Measurements from ENCODE around the gene SPOCK1. TPM values are rescaled to one million over a fixed set of nuclear protein-coding genes. Genes with fewer than 3 reads are reported as not detected.

The SPOCK1 gene
- total RNA-seq, 4 donors from 2014 or later, result 1.1 to 6.4 (median 4.2) TPM; not detected in 1

DNA sequence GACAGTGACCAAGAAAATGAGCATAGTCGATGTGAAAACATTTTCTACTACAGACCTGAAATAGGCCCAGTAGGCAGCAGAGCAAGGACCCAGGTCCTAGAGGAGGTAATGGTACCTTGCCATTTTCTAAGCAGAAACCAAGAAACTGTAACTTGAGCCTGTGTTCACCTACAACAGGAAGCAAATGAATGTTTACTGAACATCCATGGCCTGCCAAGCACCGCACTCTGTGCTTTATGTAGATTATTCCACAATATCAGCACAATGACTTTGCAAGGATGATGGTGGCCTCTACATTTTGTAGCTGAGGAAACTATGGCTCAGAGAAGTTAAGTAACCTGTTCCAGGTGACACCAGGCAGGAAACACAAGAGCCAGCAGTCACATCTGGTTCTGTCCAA, 215.3 kb downstream of the SPOCK1 start:
- TF ChIP-seq CTCF (IDR thresholded peaks at IDR 0.05) (no peak), POLR2A (IDR thresholded peaks at IDR 0.05) (no peak)
- Histone ChIP-seq H3K4me3 (no peak overlapping the region), H3K4me1 (no peaks in the 10 kb centered on the region), H3K36me3 (no peaks in the 10 kb centered on the region), H3K27me3 (no peaks in the 10 kb centered on the region), H3K27ac (no peak overlapping the region), H3K9me3 (no peaks in the 10 kb centered on the region)
- no peak for DNase-seq

- H3K9me3 ChIP-seq, result no peaks in the 10 kb centered on the region
- DNase-seq, result no peak
- no peaks in the 10 kb centered on the region for H3K27me3 ChIP-seq
- no peak for TF ChIP-seq CTCF (IDR thresholded peaks at IDR 0.05)
- no peak overlapping the region for H3K4me3 ChIP-seq
- H3K27ac ChIP-seq, result no peak overlapping the region
- H3K36me3 ChIP-seq, result no peaks in the 10 kb centered on the region
- H3K4me1 ChIP-seq, result no peaks in the 10 kb centered on the region
Observed at GRCh38 chr5:137282216-137282615, 216.9 kb downstream of the SPOCK1 start.

DNA sequence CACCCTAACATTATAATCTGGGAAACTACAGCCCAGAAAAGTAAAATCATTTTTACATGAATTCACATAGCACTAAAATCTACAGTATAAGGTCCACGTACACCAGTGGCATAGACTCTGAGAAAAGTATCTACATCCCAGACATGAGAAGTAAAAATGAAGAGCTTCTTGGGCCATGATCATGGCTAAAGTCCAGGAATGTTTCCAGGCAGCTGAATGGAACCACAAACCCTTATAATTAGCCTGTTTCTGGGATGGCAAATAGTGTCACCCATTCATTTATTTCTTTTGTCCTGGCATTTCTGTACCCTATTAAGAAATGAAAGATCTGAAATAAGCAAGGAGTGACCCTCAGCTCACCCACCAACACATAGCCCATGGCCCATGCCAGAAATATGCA, 217.9 kb downstream of the SPOCK1 start:
- DNase-seq, result no peak
- no peaks in the 10 kb centered on the region for H3K27me3 ChIP-seq
- no peak for TF ChIP-seq POLR2A (IDR thresholded peaks at IDR 0.05)
- TF ChIP-seq CTCF (IDR thresholded peaks at IDR 0.05), result no peak
- no peak overlapping the region for H3K27ac ChIP-seq
- no peaks in the 10 kb centered on the region for H3K9me3 ChIP-seq
- H3K4me3 ChIP-seq, result no peak overlapping the region
- H3K36me3 ChIP-seq, result no peaks in the 10 kb centered on the region
- H3K4me1 ChIP-seq, result no peaks in the 10 kb centered on the region

DNA sequence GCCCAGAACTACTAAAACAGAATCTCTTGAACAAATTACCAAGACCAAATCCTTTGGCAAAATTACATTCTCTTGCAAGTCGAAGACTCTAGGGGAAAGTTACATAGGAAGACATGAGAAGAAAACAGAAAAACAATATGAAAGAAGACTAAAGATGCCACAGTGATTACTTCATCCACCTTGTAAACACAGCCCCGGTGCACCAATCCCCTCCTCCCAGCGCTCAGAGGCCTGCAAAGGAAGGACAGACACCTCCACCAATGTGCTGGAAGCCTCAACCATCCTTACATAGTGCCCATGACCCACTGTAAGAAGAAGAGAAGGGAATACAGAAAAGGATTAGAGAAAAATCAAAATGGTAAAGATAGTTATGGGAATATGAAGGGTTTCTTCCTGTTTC, 218.5 kb downstream of the SPOCK1 start:
- no peak for DNase-seq
- Histone ChIP-seq H3K27me3 (no peaks in the 10 kb centered on the region), H3K4me3 (no peak overlapping the region), H3K9me3 (no peaks in the 10 kb centered on the region), H3K27ac (no peak overlapping the region), H3K4me1 (no peaks in the 10 kb centered on the region), H3K36me3 (no peaks in the 10 kb centered on the region)
- TF ChIP-seq CTCF (IDR thresholded peaks at IDR 0.05) (no peak), POLR2A (IDR thresholded peaks at IDR 0.05) (no peak)

DNA sequence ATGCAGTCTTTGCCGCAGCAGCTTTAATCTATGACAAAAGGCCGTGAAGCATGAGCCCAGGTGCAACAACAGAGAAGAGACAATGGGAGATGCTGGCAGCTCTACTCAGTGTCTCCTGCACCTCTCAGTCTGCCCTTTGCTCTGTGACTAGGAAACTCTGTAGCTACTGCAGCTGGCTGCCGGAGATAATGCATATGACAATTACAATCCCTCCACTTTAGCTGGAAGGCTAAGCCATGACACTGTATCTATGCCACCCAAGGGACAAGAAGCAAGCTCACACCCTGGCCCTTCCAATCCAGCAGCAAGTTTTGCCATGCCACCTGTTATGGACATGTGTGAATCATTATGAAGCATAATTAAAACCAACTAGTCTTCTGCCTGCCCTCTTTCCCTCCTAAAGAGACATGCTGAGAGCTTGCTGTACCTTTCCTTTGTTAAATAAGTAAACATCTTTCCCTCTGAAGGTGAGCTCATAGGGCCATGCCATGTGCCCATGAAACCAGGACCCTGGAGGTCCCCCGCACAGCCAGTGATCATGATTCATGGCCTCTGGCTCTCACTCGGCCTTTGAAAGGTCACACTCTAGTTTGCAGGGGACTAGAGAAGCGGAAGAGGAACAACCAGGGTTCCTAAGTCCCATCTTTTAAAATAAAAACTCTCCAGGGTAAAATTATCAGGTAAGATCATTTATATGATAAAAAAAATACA, 219.4 kb downstream of the SPOCK1 start:
- Histone ChIP-seq H3K4me1 (no peaks in the 10 kb centered on the region), H3K27me3 (no peaks in the 10 kb centered on the region), H3K9me3 (no peaks in the 10 kb centered on the region), H3K36me3 (no peaks in the 10 kb centered on the region), H3K27ac (no peak overlapping the region), H3K4me3 (no peak overlapping the region)
- TF ChIP-seq CTCF (IDR thresholded peaks at IDR 0.05) (no peak), POLR2A (IDR thresholded peaks at IDR 0.05) (no peak)
- no peak for DNase-seq

DNA sequence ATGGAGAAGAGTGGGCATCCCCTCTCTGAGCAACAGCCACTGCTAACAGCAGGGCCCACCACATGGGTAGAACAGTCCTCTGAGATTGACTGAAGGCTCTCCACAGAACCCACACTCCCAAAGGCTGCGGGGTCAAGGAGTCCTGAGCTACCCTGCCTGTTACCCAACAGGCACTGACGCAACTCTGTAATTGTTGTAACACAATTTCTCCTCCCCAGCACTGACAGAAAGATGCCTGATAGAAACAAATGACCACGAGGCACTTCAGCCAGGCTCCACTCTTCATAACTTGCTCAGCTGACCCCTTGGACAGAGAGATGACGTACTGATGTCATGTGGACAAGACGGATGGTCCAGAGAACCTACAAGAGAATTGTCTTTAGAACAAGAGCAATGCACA, 220.7 kb downstream of the SPOCK1 start:
- Histone ChIP-seq H3K27ac (no peak overlapping the region), H3K4me3 (no peak overlapping the region), H3K36me3 (no peaks in the 10 kb centered on the region), H3K27me3 (no peaks in the 10 kb centered on the region), H3K9me3 (no peaks in the 10 kb centered on the region), H3K4me1 (no peaks in the 10 kb centered on the region)
- TF ChIP-seq POLR2A (IDR thresholded peaks at IDR 0.05), result no peak
- TF ChIP-seq CTCF (IDR thresholded peaks at IDR 0.05), result no peak
- DNase-seq, result no peak

All from Peyer's patch (tissue), 4 donors.